GM23338 (cell line): ENCODE data around the gene CIT. TPM values are rescaled to one million over a fixed set of nuclear protein-coding genes. Genes with fewer than 3 reads are reported as not detected.
"Not testable (repeated sequence)": the region's sequence is repeated elsewhere in the genome, so short reads cannot be mapped to it uniquely, and the experiment has no call there.

Experiments used
- ATAC-seq: fragments of 200-7000 bp; cut with Tn5 transposase; 3 replicates; pipeline ENCODE4 v1.9.1; 2020
- DNase-seq: peaks from one replicate; pipeline ENCODE4 v3.0.0-alpha.2; 2015; ENCODE audit warnings: low spot score
- H2AFZ ChIP-seq: fragments of 200-600 bp; sonication (generic); 2 replicates; pipeline ENCODE4 v1.8.0; 2016; ENCODE audit warnings: antibody characterized with exemption, mild to moderate bottlenecking, moderate library complexity
- H3F3A ChIP-seq: fragments of 200-600 bp; sonication (generic); replicated peaks from 2 replicates; pipeline ENCODE4 v1.8.0; 2017; ENCODE audit warnings: antibody characterized with exemption, mixed run types, low read depth
- H3K27ac ChIP-seq: fragments of 200-600 bp; sonication (generic); 2 replicates; pipeline ENCODE4 v1.6.1; 2016; ENCODE audit warnings: low read depth
- H3K27me3 ChIP-seq: fragments of 200-600 bp; sonication (generic); 2 replicates; pipeline ENCODE4 v1.8.0; 2016; ENCODE audit warnings: mild to moderate bottlenecking, mixed run types, moderate library complexity; ENCODE audit not compliant: insufficient read depth
- H3K36me3 ChIP-seq: fragments of 200-600 bp; sonication (generic); 2 replicates; pipeline ENCODE4 v1.8.0; 2016; ENCODE audit warnings: mild to moderate bottlenecking; ENCODE audit not compliant: insufficient read depth
- H3K4me1 ChIP-seq: fragments of 200-600 bp; sonication (generic); 2 replicates; pipeline ENCODE4 v1.8.0; 2016; ENCODE audit warnings: mild to moderate bottlenecking, moderate library complexity; ENCODE audit not compliant: insufficient read depth
- H3K4me2 ChIP-seq: fragments of 200-600 bp; sonication (generic); 2 replicates; pipeline ENCODE4 v1.7.1; 2017; ENCODE audit warnings: mixed run types
- H3K4me3 ChIP-seq: fragments of 200-600 bp; sonication (generic); 2 replicates; pipeline ENCODE4 v1.6.1; 2016; ENCODE audit warnings: mixed run types
- H3K79me2 ChIP-seq: fragments of 200-600 bp; sonication (generic); replicated peaks from 2 replicates; pipeline ENCODE4 v1.8.0; 2017; ENCODE audit warnings: mild to moderate bottlenecking; ENCODE audit not compliant: insufficient read depth
- H3K9me2 ChIP-seq: fragments of 200-600 bp; sonication (generic); 2 replicates; pipeline ENCODE4 v1.8.0; 2017; ENCODE audit not compliant: insufficient read depth
- H4K20me1 ChIP-seq: fragments of 200-600 bp; sonication (generic); replicated peaks from 2 replicates; pipeline ENCODE4 v1.8.0; 2017; ENCODE audit warnings: mild to moderate bottlenecking; ENCODE audit not compliant: insufficient read depth
- H3K27ac Mint-ChIP-seq: 2 replicates; pipeline ENCODE4 v1.8.0; 2020; ENCODE audit warnings: inconsistent platforms, mild to moderate bottlenecking, moderate library complexity, mixed read lengths
- H3K27me3 Mint-ChIP-seq: 3 replicates; pipeline ENCODE4 v1.8.0; 2022; ENCODE audit warnings: low read depth, mild to moderate bottlenecking, moderate library complexity, mixed read lengths, inconsistent platforms; ENCODE audit not compliant: insufficient read depth, poor library complexity
- H3K36me3 Mint-ChIP-seq: 3 replicates; pipeline ENCODE4 v1.8.0; 2021; ENCODE audit warnings: low read depth, mild to moderate bottlenecking, inconsistent platforms, moderate library complexity, mixed read lengths
- H3K4me1 Mint-ChIP-seq: 3 replicates; pipeline ENCODE4 v1.8.0; 2020; ENCODE audit warnings: mild to moderate bottlenecking, inconsistent platforms, mixed read lengths
- H3K4me3 Mint-ChIP-seq: 3 replicates; pipeline ENCODE4 v1.8.0; 2021; ENCODE audit warnings: moderate library complexity, mild to moderate bottlenecking, inconsistent platforms, mixed read lengths
- H3K9me3 Mint-ChIP-seq: 3 replicates; pipeline ENCODE4 v1.8.0; 2020; ENCODE audit warnings: moderate library complexity, mild to moderate bottlenecking, inconsistent platforms, mixed read lengths
- CREB1 ChIP-seq: fragments of 250-450 bp; sonication (Bioruptor Pico); IDR thresholded peaks from 2 replicates; pipeline ENCODE4 v1.5.0; 2020; ENCODE audit warnings: low read depth, mild to moderate bottlenecking, moderate library complexity
- EZH2 ChIP-seq: fragments of 200-600 bp; sonication (generic); IDR thresholded peaks from one replicate; pipeline ENCODE4 v1.8.0; 2017; ENCODE audit warnings: antibody characterized with exemption, mild to moderate bottlenecking, low read depth; ENCODE audit not compliant: unreplicated experiment
- JUNB ChIP-seq: IDR thresholded peaks from one replicate; pipeline ENCODE4 v1.6.1; 2016; ENCODE audit warnings: antibody characterized with exemption; ENCODE audit not compliant: unreplicated experiment
- POLR2AphosphoS5 ChIP-seq: IDR thresholded peaks from 2 replicates; pipeline ENCODE4 v1.6.1; 2016; ENCODE audit warnings: antibody characterized with exemption, low read depth
- REST ChIP-seq: IDR thresholded peaks from one replicate; pipeline ENCODE4 v1.6.1; 2018; ENCODE audit warnings: antibody characterized with exemption; ENCODE audit not compliant: unreplicated experiment
- STAT1 ChIP-seq: IDR thresholded peaks from one replicate; pipeline ENCODE4 v1.6.1; 2016; ENCODE audit warnings: antibody characterized with exemption; ENCODE audit not compliant: unreplicated experiment
- ZNF114 ChIP-seq: fragments of 250-450 bp; sonication (Bioruptor Pico); IDR thresholded peaks from 2 replicates; pipeline ENCODE4 v1.5.0; 2020; ENCODE audit warnings: mild to moderate bottlenecking, moderate library complexity
- ZNF331 ChIP-seq: fragments of 250-450 bp; sonication (Bioruptor Pico); IDR thresholded peaks from 2 replicates; pipeline ENCODE4 v1.5.0; 2020; ENCODE audit warnings: low read depth, mild to moderate bottlenecking, moderate library complexity
- ZNF462 ChIP-seq: fragments of 250-450 bp; sonication (Bioruptor Pico); IDR thresholded peaks from 2 replicates; pipeline ENCODE4 v1.5.0; 2020; ENCODE audit warnings: mild to moderate bottlenecking, moderate library complexity
- polyA plus RNA-seq: library from polyadenylated mRNA; unstranded; fragments of >200 nt; fragmentation: Nextera tagmentation; extraction: Ambion mirVana; gene quantifications from 2 replicates; pipeline ENCODE4 v1.2.1, GENCODE V29; 2016
- total RNA-seq: library from RNA; depleted of rRNA; stranded (reverse); fragments of >200 nt; shearing (Covaris generic); gene quantifications from 2 replicates; pipeline ENCODE4 v1.2.3, GENCODE V29; 2014
- TF ChIP-seq, protein P1 (sequence below): IDR thresholded peaks from 2 replicates; pipeline ENCODE4 v1.6.1; 2016; ENCODE audit warnings: antibody characterized with exemption
- TF ChIP-seq, protein P2 (sequence below), 2 experiments: fragments of 200-600 bp in 1 of 2; sonication (generic) in 1 of 2; conservative IDR thresholded peaks; 2 replicates each; pipeline versions ENCODE4 v1.5.1 to v1.6.1; 2016 to 2017; ENCODE audit warnings: antibody characterized with exemption in 2 of 2, low read depth in 2 of 2, mild to moderate bottlenecking in 2 of 2, moderate library complexity in 1 of 2

CIT gene
- total and polyA plus RNA-seq, 2 experiments from 2014 or later = 9.7 to 47.8 TPM

DNA sequence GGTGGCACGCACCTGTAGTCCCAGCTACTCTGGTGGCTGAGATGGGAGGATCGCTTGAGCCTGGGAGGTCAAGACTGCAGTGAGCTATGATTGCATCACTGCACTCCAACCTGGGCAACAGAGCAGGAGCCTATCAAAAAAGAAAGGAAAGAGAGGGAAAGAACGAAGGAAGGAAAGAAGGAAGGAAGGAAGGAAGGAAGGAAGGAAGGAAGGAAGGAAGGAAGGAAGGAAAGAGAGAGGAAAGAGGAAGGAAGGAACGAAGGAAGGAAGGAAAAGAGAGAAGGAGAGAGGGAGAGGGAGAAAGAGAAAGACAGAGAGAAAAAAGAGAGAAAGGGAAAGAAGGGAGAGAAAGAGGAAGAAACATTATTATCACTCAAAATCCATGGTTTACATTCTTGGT is 6.7 kb upstream of the CIT start:
- H3K36me3 ChIP-seq, H3K4me1 Mint-ChIP-seq, H2AFZ ChIP-seq, H3K27me3 ChIP-seq, H3K36me3 Mint-ChIP-seq, H3K4me2 ChIP-seq, H3K27ac Mint-ChIP-seq, H3F3A ChIP-seq, H3K9me2 ChIP-seq, H3K4me3 ChIP-seq, H3K79me2 ChIP-seq, H3K27ac ChIP-seq, H3K4me3 Mint-ChIP-seq, H3K9me3 Mint-ChIP-seq, ATAC-seq, H3K27me3 Mint-ChIP-seq, DNase-seq, H4K20me1 ChIP-seq, H3K4me1 ChIP-seq: not testable (repeated sequence)

GRCh38 chr12:119883237-119883636 is 6.1 kb upstream of the CIT start:
- ATAC-seq = no peak
- Mint-ChIP-seq H3K36me3 (no peaks in the 10 kb centered on the region), H3K4me1 (no peaks in the 10 kb centered on the region)
- TF ChIP-seq JUNB (no peak), EZH2 (no peak), STAT1 (no peak), POLR2AphosphoS5 (no peak), REST (no peak), ZNF331 (CRISPR knock-in tag) (no peak), ZNF462 (CRISPR knock-in tag) (no peak), CREB1 (no peak), ZNF114 (CRISPR knock-in tag) (no peak)
- TF ChIP-seq, protein P1, sequence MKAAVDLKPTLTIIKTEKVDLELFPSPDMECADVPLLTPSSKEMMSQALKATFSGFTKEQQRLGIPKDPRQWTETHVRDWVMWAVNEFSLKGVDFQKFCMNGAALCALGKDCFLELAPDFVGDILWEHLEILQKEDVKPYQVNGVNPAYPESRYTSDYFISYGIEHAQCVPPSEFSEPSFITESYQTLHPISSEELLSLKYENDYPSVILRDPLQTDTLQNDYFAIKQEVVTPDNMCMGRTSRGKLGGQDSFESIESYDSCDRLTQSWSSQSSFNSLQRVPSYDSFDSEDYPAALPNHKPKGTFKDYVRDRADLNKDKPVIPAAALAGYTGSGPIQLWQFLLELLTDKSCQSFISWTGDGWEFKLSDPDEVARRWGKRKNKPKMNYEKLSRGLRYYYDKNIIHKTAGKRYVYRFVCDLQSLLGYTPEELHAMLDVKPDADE = no peak
- TF ChIP-seq, protein P2, sequence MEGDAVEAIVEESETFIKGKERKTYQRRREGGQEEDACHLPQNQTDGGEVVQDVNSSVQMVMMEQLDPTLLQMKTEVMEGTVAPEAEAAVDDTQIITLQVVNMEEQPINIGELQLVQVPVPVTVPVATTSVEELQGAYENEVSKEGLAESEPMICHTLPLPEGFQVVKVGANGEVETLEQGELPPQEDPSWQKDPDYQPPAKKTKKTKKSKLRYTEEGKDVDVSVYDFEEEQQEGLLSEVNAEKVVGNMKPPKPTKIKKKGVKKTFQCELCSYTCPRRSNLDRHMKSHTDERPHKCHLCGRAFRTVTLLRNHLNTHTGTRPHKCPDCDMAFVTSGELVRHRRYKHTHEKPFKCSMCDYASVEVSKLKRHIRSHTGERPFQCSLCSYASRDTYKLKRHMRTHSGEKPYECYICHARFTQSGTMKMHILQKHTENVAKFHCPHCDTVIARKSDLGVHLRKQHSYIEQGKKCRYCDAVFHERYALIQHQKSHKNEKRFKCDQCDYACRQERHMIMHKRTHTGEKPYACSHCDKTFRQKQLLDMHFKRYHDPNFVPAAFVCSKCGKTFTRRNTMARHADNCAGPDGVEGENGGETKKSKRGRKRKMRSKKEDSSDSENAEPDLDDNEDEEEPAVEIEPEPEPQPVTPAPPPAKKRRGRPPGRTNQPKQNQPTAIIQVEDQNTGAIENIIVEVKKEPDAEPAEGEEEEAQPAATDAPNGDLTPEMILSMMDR (conservative IDR thresholded peaks at IDR 0.05; ENCODE audit: low read depth in 2 of 2) = no peak

More at GRCh38 chr12:119883237-119883636, 6.1 kb upstream of the CIT start:
- Histone ChIP-seq H2AFZ (no peak overlapping the region), H3K27ac (no peak overlapping the region), H3K36me3 (no peaks in the 10 kb centered on the region), H3K4me2 (no peak overlapping the region), H3K27me3 (no peaks in the 10 kb centered on the region), H3F3A (no peaks in the 10 kb centered on the region), H3K79me2 (no peaks in the 10 kb centered on the region), H3K4me3 (no peak overlapping the region), H4K20me1 (no peaks in the 10 kb centered on the region), H3K4me1 (no peaks in the 10 kb centered on the region), H3K9me2 (no peaks in the 10 kb centered on the region)
- H3K27me3 Mint-ChIP-seq = peaks cover 2% of the 10 kb centered on the region
- no peak overlapping the region for H3K4me3 Mint-ChIP-seq
- H3K9me3 Mint-ChIP-seq = no peaks in the 10 kb centered on the region
- no peak overlapping the region for H3K27ac Mint-ChIP-seq
- no peak for DNase-seq
